A549 treated with Mapracorat at 1 μM for 4 hours (cell line): ENCODE measurements around the gene SMARCA2. TPM values are rescaled to one million over a fixed set of nuclear protein-coding genes. Genes with fewer than 3 reads are reported as not detected.

Source experiments
- total RNA-seq: library from RNA; stranded (reverse); fragments of 200-300 nt; extraction: Qiagen RNA extraction; gene quantifications from 5 replicates; pipeline ENCODE4 v1.2.3, GENCODE V29; 2022

The SMARCA2 gene
- total RNA-seq, result 20.6 to 33.0 TPM (median 22.8 TPM) in 5 replicates

GRCh38 chr9:2014696-2015580 is at the start of gene SMARCA2:
Gene SMARCA2, plus strand, starts transcription at chr9:2015347. Its CDS starts 13,676 bp downstream, at chr9:2029023.

